ENCODE data around the gene CYTH2. TPM values are rescaled to one million over a fixed set of nuclear protein-coding genes. Genes with fewer than 3 reads are reported as not detected.

CYTH2 gene, protein sequence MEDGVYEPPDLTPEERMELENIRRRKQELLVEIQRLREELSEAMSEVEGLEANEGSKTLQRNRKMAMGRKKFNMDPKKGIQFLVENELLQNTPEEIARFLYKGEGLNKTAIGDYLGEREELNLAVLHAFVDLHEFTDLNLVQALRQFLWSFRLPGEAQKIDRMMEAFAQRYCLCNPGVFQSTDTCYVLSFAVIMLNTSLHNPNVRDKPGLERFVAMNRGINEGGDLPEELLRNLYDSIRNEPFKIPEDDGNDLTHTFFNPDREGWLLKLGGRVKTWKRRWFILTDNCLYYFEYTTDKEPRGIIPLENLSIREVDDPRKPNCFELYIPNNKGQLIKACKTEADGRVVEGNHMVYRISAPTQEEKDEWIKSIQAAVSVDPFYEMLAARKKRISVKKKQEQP
- 10 to 100 TPM; 74.8 to 80.7 (median 80.1) TPM for polyA plus RNA-seq (ENCODE audit: insufficient read length in 3 of 3)

DNA sequence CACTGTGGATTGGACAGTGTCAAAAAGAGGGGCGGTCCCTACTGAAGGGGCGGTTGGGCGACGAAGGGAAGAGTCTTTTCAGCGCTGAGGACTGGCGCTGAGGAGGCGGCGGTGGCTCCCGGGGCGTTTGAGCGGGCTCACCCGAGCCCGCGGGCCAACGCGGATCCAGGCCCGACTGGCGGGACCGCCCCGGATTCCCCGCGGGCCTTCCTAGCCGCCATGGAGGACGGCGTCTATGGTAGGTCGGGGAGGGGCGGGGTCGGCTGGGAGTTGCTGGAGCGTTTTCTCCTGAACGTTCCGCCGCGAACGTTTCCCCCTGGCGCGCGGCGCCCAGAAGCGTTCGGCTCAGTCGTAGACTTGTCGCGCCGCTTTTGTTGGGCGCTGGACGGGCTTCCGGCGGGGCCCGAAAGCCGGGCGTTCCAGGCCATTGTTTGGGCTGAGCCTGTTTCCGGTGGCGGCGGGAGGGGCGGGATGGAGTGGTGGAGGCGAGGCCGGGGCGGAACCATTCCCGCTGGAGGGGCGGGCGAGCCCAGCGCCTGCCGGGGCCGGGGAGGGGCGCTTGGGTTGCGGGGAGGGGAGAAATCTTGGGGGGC lies at the start of gene CYTH2:
Gene CYTH2 (plus strand): TSS at position 81 of the 593 bp plus-strand sequence. CDS start 139 bp downstream, at position 220.
- DNase-seq (ENCODE audit: low read depth in 3 of 3, low spot score in 2 of 3): no peak

GRCh38 chr19:48421548-48421947 lies 47.6 kb upstream of the CYTH2 start:
- no peak for DNase-seq (ENCODE audit: low read depth in 3 of 3, low spot score in 2 of 3)

- DNase-seq (ENCODE audit: low read depth in 3 of 3, low spot score in 2 of 3): no peak
Measured at GRCh38 chr19:48424694-48425219, 44.4 kb upstream of the CYTH2 start.

DNA sequence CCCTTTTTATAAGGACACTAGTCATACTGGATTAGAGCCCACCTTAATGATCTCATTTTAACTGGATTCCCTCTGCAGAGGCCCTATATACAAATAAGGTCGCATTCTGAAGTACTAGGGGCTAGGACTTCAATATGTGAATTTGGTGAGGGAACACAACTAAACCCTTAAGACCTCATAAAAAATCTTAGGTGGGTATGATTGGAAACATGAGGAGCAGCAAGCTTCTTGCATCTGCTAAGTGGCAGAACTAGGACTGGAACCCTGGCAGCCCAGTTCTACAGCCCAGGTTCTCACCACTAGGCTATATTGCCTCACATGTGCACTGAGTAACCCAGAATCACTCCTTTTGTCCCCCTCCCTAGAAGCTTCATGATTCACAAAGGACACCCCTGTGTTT lies 40.5 kb upstream of the CYTH2 start:
- no peak for DNase-seq (ENCODE audit: low read depth in 3 of 3, low spot score in 2 of 3)

DNA sequence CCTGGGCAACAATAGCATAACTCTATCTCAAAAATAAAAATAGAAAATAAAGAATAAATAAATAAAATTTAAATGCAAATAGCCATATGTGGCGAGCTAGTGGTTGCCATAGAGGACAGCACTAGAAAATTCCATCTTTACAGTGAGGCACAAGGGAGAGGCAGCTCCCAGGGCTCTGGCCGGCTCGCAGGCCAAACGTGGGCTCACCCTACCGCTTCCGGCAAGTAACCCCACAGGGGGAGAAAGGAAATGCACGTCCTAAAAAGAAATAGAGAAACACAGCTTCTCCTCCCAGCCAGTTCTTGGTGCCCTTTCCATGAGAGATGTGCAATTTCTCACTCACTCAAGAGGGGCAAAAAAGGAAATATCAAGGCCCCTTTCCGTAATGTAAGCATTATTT lies 35.8 kb upstream of the CYTH2 start:
- no peak for DNase-seq (ENCODE audit: low read depth in 3 of 3, low spot score in 2 of 3)

GRCh38 chr19:48436586-48436985 lies 32.6 kb upstream of the CYTH2 start:
- DNase-seq (ENCODE audit: low read depth in 3 of 3, low spot score in 2 of 3): no peak

- no peak for DNase-seq (ENCODE audit: low read depth in 3 of 3, low spot score in 2 of 3)
Measured at GRCh38 chr19:48441360-48442050, 27.7 kb upstream of the CYTH2 start.

- no peak for DNase-seq (ENCODE audit: low read depth in 3 of 3, low spot score in 2 of 3)
Measured at GRCh38 chr19:48442116-48443035, 26.8 kb upstream of the CYTH2 start.

- no peak for DNase-seq (ENCODE audit: low read depth in 3 of 3, low spot score in 2 of 3)
Measured at GRCh38 chr19:48443256-48443655, 25.9 kb upstream of the CYTH2 start.

DNA sequence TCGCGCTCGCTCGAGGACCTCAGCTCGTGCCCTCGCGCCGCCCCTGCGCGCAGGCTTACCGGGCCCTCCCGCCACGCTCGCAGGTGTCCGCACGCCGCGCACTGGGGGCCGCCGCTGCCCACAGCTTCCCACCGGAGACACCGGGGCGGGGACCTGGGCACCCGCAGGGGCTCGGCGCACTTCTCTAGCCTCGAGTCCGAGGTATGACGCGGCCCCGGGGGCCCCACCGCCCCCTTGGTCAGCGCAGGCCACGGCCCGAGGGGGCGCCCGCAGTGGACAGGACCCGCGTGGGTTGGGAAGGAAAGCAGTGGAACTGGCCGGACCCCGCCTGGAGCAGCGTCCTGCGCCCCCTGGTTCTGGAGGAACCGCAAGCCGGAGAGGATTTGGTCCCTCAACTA lies 25.4 kb upstream of the CYTH2 start:
- no peak for DNase-seq (ENCODE audit: low read depth in 3 of 3, low spot score in 2 of 3)

- no peak for DNase-seq (ENCODE audit: low read depth in 3 of 3, low spot score in 2 of 3)
Measured at GRCh38 chr19:48444129-48444935, 24.8 kb upstream of the CYTH2 start.

DNA sequence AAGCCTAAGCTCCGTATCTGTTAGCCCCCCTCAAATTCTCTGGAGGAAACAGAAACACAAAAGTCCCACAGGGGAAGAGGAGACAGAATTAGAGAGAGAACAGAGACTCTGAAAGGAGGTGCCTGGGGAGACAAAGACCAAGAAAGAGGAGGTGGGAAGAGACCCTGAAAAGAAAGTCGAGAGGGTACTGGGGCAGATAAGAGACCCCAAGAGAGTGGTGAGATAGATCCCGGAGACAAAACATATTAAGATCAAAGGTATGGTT lies 24.3 kb upstream of the CYTH2 start:
- DNase-seq (ENCODE audit: low read depth in 3 of 3, low spot score in 2 of 3): no peak

- no peak for DNase-seq (ENCODE audit: low read depth in 3 of 3, low spot score in 2 of 3)
Measured at GRCh38 chr19:48445256-48445605, 23.9 kb upstream of the CYTH2 start.

GRCh38 chr19:48445606-48446481 lies 23.3 kb upstream of the CYTH2 start, which contains the start of gene GRWD1:
Gene GRWD1 (plus strand): TSS chr19:48445983. CDS start chr19:48446006, 23 bp downstream.
- DNase-seq (ENCODE audit: low read depth in 3 of 3, low spot score in 2 of 3): peak; percentile 93 to 94 (median 94)

- DNase-seq (ENCODE audit: low read depth in 3 of 3, low spot score in 2 of 3): no peak
Measured at GRCh38 chr19:48446579-48446978, 22.6 kb upstream of the CYTH2 start.

DNA sequence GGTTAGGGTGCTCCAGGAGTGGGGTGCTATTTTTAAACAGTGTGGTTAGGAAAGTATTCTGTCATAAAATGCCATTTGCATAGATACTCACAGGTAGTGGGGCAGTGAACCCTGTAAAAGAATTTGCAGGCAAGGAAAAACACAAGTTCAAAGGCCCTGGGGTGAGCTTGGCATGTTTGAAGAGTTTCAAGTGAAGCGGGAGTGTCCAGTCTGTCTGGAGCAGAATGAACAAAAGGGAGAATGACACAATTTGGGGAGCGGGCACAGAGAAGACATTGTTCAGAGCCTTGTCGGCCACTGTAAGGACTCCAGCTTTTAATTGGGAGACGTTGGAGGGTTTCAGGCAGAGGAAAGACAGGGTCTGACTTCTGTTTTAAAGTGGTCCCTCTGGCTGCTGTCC lies 20.6 kb upstream of the CYTH2 start:
- DNase-seq (ENCODE audit: low read depth in 3 of 3, low spot score in 2 of 3): no peak

DNA sequence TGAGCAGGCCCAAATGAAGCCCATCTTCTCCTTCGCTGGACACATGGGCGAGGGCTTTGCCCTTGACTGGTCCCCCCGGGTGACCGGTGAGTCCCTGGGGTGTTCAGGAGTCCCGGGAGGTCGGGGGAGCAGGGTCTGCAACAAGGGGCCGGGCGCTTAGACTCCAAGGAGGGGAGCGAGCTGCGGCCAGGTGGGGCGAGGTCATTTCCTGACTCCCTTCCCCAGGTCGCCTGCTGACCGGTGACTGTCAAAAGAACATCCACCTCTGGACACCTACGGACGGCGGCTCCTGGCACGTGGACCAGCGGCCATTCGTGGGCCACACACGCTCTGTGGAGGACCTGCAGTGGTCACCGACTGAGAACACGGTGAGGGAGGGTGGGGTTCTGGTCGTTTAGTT lies 18.7 kb upstream of the CYTH2 start:
- no peak for DNase-seq (ENCODE audit: low read depth in 3 of 3, low spot score in 2 of 3)

DNA sequence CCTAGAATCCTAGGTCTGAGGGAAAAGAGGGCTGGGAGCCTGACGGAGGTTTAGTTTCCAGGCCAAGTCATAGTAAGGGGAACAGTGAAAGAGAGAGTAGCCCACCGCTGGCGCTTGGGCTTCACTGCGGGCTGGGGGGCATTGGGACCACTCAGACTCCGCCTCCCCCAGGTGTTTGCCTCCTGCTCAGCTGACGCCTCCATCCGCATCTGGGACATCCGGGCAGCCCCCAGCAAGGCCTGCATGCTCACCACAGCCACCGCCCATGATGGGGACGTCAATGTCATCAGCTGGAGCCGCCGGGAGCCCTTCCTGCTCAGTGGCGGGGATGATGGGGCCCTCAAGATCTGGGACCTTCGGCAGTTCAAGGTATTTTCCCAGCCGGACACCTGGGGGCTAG lies 18.3 kb upstream of the CYTH2 start:
- no peak for DNase-seq (ENCODE audit: low read depth in 3 of 3, low spot score in 2 of 3)

DNA sequence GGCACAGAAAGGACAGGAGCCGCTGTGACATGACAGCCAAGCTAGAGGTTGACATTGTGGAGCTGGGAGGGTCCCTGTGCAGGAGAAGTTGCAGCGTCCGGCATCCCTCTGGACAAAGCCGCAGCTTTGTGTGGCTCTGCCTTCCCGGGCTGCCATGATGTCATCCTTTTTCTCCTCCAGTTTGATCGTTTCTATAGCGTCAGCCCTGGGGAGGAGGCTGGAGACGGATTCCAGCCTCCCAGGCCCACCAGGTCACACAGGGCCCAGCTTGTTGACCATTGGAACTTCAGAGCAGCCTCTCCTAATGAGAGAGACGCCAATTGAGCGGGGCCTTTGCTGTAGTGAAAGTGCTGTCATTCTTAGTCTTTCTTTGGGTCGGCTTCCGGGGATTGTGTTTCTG lies 17.5 kb upstream of the CYTH2 start:
- DNase-seq (ENCODE audit: low read depth in 3 of 3, low spot score in 2 of 3): no peak
